HCT116 (cell line): ENCODE data around the gene FAM171A1. TPM values are rescaled to one million over a fixed set of nuclear protein-coding genes. Genes with fewer than 3 reads are reported as not detected.

Source experiments
- ATAC-seq: fragments of 200-7000 bp; cut with Tn5 transposase; 2 replicates; pipeline ENCODE4 v1.9.1; 2020; ENCODE audit warnings: mild to moderate bottlenecking, moderate library complexity
- BruUV-seq: library from RNA; stranded (reverse); fragments of 400-500 nt; replicated peaks from 2 replicates; lab custom pipeline; 2021; lab: Mats Ljungman, UMichigan
- CTCF ChIA-PET: fragments of 300-600 bp; sonication (Branson Sonifier 250); formaldehyde crosslinking; loops from one replicate; lab custom pipeline; 2021; ENCODE audit warnings: antibody characterized with exemption; lab: Charles Lee
- POLR2A ChIA-PET: fragments of 300-600, 350-600 bp; sonication (Branson Sonifier 250); formaldehyde crosslinking; loops from one replicate; lab custom pipeline; 2021; ENCODE audit warnings: antibody characterized with exemption; lab: Charles Lee
- RAD21 ChIA-PET, 2 experiments: fragments of 300-600 bp; sonication (Branson Sonifier 250); formaldehyde crosslinking; loops; one replicate each; lab custom pipeline; 2023; ENCODE audit warnings: low total read pairs in 2 of 2; ENCODE audit not compliant: uncharacterized antibody in 2 of 2, unreplicated experiment in 2 of 2, low non-redundant PET in 1 of 2; lab: Charles Lee
- DNase-seq: peaks from one replicate; pipeline ENCODE4 v3.0.0-alpha.2; 2010; ENCODE audit warnings: low read depth, low spot score
- H2AFZ ChIP-seq: fragments of 200-600 bp; shearing (Covaris generic), sonication (generic); 2 replicates; pipeline ENCODE4 v1.6.1; 2017; ENCODE audit warnings: low read depth, mixed run types, mixed read lengths, antibody characterized with exemption, low read length; ENCODE audit not compliant: poor library complexity, severe bottlenecking
- H3K27ac ChIP-seq: 2 replicates; pipeline ENCODE4 v1.5.1; 2012; ENCODE audit warnings: low read depth, low read length
- H3K27me3 ChIP-seq: fragments of 200-600 bp; sonication (generic); 2 replicates; pipeline ENCODE4 v1.6.1; 2016; ENCODE audit warnings: mixed run types, low read length, mixed read lengths; ENCODE audit not compliant: insufficient read depth
- H3K36me3 ChIP-seq, 2 experiments: fragments of 200-500 bp in 1 of 2; fragments of 200-600 bp in 1 of 2; sonication (Bioruptor generic) in 1 of 2; sonication (generic) in 1 of 2; 2 replicates each; pipeline versions ENCODE4 v1.5.1 to v1.6.1; 2014 to 2016; ENCODE audit warnings: low read length in 2 of 2, inconsistent platforms in 1 of 2, mixed read lengths in 1 of 2, mixed run types in 1 of 2; ENCODE audit not compliant: insufficient read depth in 2 of 2, control insufficient read depth in 1 of 2
- H3K4me1 ChIP-seq, 2 experiments: fragments of 200-600 bp in 1 of 2; sonication (generic) in 1 of 2; 2 replicates each; pipeline versions ENCODE4 v1.5.1 to v1.6.1; 2012 to 2017; ENCODE audit warnings: low read length in 2 of 2, inconsistent platforms in 1 of 2, mild to moderate bottlenecking in 1 of 2, mixed read lengths in 1 of 2, mixed run types in 1 of 2, moderate library complexity in 1 of 2; ENCODE audit not compliant: insufficient read depth in 2 of 2, control insufficient read depth in 1 of 2
- H3K4me2 ChIP-seq: fragments of 200-600 bp; sonication (generic); 2 replicates; pipeline ENCODE4 v1.6.1; 2017; ENCODE audit warnings: mixed run types, low read length, mixed read lengths
- H3K4me3 ChIP-seq, 2 experiments: fragments of 200-600 bp in 1 of 2; sonication (generic) in 1 of 2; replicated peaks in 1 of 2; 2 replicates each; pipeline ENCODE4 v1.5.1; 2011 to 2016; ENCODE audit warnings: low read length in 2 of 2, control low read depth in 1 of 2, low read depth in 1 of 2, mild to moderate bottlenecking in 1 of 2, mixed read lengths in 1 of 2, mixed run types in 1 of 2
- H3K79me2 ChIP-seq: fragments of 200-600 bp; sonication (generic); 2 replicates; pipeline ENCODE4 v1.6.1; 2017; ENCODE audit warnings: mild to moderate bottlenecking, mixed run types, low read length, moderate library complexity, mixed read lengths; ENCODE audit not compliant: insufficient read depth
- H3K9ac ChIP-seq: fragments of 200-600 bp; sonication (generic); 2 replicates; pipeline ENCODE4 v1.6.1; 2016; ENCODE audit warnings: low read length, mixed read lengths
- H3K9me2 ChIP-seq: fragments of 200-600 bp; sonication (generic), shearing (Covaris generic); 2 replicates; pipeline ENCODE4 v1.6.1; 2017; ENCODE audit warnings: mixed run types, mild to moderate bottlenecking, moderate library complexity; ENCODE audit not compliant: insufficient read depth
- H3K9me3 ChIP-seq, 2 experiments: fragments of 200-500 bp in 1 of 2; fragments of 200-600 bp in 1 of 2; sonication (Bioruptor generic) in 1 of 2; sonication (generic) in 1 of 2; 2 replicates each; pipeline ENCODE4 v1.6.1; 2014 to 2017; ENCODE audit warnings: low read length in 2 of 2, mixed read lengths in 2 of 2, inconsistent platforms in 1 of 2, low read depth in 1 of 2, mild to moderate bottlenecking in 1 of 2, mixed run types in 1 of 2, moderate library complexity in 1 of 2; ENCODE audit not compliant: control insufficient read depth in 1 of 2, insufficient read depth in 1 of 2
- H4K20me1 ChIP-seq: fragments of 200-600 bp; sonication (generic), shearing (Covaris generic); 2 replicates; pipeline ENCODE4 v1.6.1; 2017; ENCODE audit warnings: mixed run types, mild to moderate bottlenecking, moderate library complexity; ENCODE audit not compliant: insufficient read depth
- ATF3 ChIP-seq: IDR thresholded peaks from 2 replicates; pipeline ENCODE4 v1.6.1; 2012
- CBX3 ChIP-seq: IDR thresholded peaks from 2 replicates; pipeline ENCODE4 v1.6.1; 2012; ENCODE audit warnings: low read depth
- EGR1 ChIP-seq: IDR thresholded peaks from 2 replicates; pipeline ENCODE4 v1.6.1; 2012; ENCODE audit warnings: low read depth
- EZH2 ChIP-seq: fragments of 200-600 bp; sonication (generic); IDR thresholded peaks from 2 replicates; pipeline ENCODE4 v1.6.1; 2017; ENCODE audit warnings: antibody characterized with exemption, mixed run types
- EZH2phosphoT487 ChIP-seq: fragments of 200-600 bp; IDR thresholded peaks from 2 replicates; pipeline ENCODE4 v1.6.1; 2018; ENCODE audit warnings: antibody characterized with exemption, borderline replicate concordance
- ZBTB33 ChIP-seq: IDR thresholded peaks from 2 replicates; pipeline ENCODE4 v1.6.1; 2011; ENCODE audit warnings: mild to moderate bottlenecking, low read length, moderate library complexity; ENCODE audit not compliant: insufficient replicate concordance; ENCODE audit errors: extremely low read depth
- ZFX ChIP-seq: fragments of 450-650 bp; IDR thresholded peaks from 2 replicates; pipeline ENCODE4 v1.6.1; 2017
- ZNF274 ChIP-seq: fragments of 200-500 bp; sonication (Bioruptor generic); IDR thresholded peaks from 2 replicates; pipeline ENCODE4 v1.6.1; 2014; ENCODE audit warnings: mild to moderate bottlenecking, low read depth, low read length, inconsistent platforms
- intact Hi-C: fragments of 100-400 bp; cut with micrococcal nuclease; formaldehyde crosslinking; loops from 2 replicates; pipeline ENCODE4 v1.10.0; 2022
- total RNA-seq: library from RNA; stranded (reverse); gene quantifications from one replicate; pipeline ENCODE4 v1.2.1, GENCODE V29; 2021; ENCODE audit not compliant: unreplicated experiment

The FAM171A1 gene
- total RNA-seq, 1 experiment from 2014 or later: 32.5 TPM

- no peaks in the 10 kb centered on the region for H3K4me1 ChIP-seq
- no peak for TF ChIP-seq ZNF274
- TF ChIP-seq ATF3: no peak
- no peak for TF ChIP-seq ZFX
- no peak for TF ChIP-seq CBX3
- TF ChIP-seq EZH2phosphoT487: no peak
- no peak for TF ChIP-seq ZBTB33
- H4K20me1 ChIP-seq: no peaks in the 10 kb centered on the region
- no peak overlapping the region for H2AFZ ChIP-seq
- DNase-seq (no peak), ATAC-seq (no peak)
- no TSS peak for BruUV-seq
- H3K27me3 ChIP-seq: no peaks in the 10 kb centered on the region
- POLR2A ChIA-PET: no interaction called here
- H3K27ac ChIP-seq: no peak overlapping the region
- no peak overlapping the region for H3K4me2 ChIP-seq
- no peak overlapping the region for H3K4me3 ChIP-seq
- intact Hi-C loops: no loop called here
- H3K9me3 ChIP-seq: no peaks in the 10 kb centered on the region
- no peaks in the 10 kb centered on the region for H3K9me2 ChIP-seq
- H3K79me2 ChIP-seq: peaks cover 22% of the 10 kb centered on the region
- CTCF ChIA-PET: no interaction called here
- RAD21 ChIA-PET: no interaction called here
- no peaks in the 10 kb centered on the region for H3K36me3 ChIP-seq
- no peak overlapping the region for H3K9ac ChIP-seq
Observed at GRCh38 chr10:15313047-15313446, 58.0 kb downstream of the FAM171A1 start.

GRCh38 chr10:15311569-15312280, 59.4 kb downstream of the FAM171A1 start:
- ChIA-PET POLR2A (no interaction called here), CTCF (no interaction called here), RAD21 (no interaction called here)
- Histone ChIP-seq H3K9ac (no peak overlapping the region), H2AFZ (no peak overlapping the region), H3K36me3 (no peaks in the 10 kb centered on the region), H3K27me3 (no peaks in the 10 kb centered on the region), H3K9me2 (no peaks in the 10 kb centered on the region), H3K79me2 (peaks cover 25% of the 10 kb centered on the region), H3K4me3 (no peak overlapping the region), H3K4me1 (no peaks in the 10 kb centered on the region), H3K4me2 (no peak overlapping the region), H3K9me3 (no peaks in the 10 kb centered on the region), H4K20me1 (no peaks in the 10 kb centered on the region), H3K27ac (no peak overlapping the region)
- no peak for ATAC-seq
- no TSS peak for BruUV-seq
- TF ChIP-seq CBX3: no peak
- TF ChIP-seq ZNF274: no peak
- no peak for TF ChIP-seq EZH2
- no peak for TF ChIP-seq EGR1
- DNase-seq: no peak
- intact Hi-C loops: no loop called here
